Natural killer cell (primary cell): Measurements from ENCODE around the gene RPS27. TPM values are rescaled to one million over a fixed set of nuclear protein-coding genes. Genes with fewer than 3 reads are reported as not detected.

Source experiments
- ATAC-seq, 3 donors: fragments of 150-1000 bp in 2 of 3; fragments of 200-7000 bp in 1 of 3; cut with Tn5 transposase; 1 replicate in 1 of 3; 2 replicates in 2 of 3; pipeline ENCODE4 v1.10.0; 2021; ENCODE audit warnings: mild to moderate bottlenecking in 2 of 3, moderate library complexity in 2 of 3
- DNase-seq, 2 donors: peaks; one replicate each; pipeline versions ENCODE4 v3.0.0 to v3.0.0-alpha.2; 2013 to 2021; ENCODE audit warnings: mixed read lengths in 1 of 2
- H3K27ac ChIP-seq: one replicate; pipeline ENCODE4 v1.5.1; 2013; ENCODE audit warnings: mild to moderate bottlenecking, low read length
- H3K27me3 ChIP-seq: one replicate; pipeline ENCODE4 v1.6.1; 2013; ENCODE audit warnings: low read length; ENCODE audit not compliant: control insufficient read depth, insufficient read depth
- H3K36me3 ChIP-seq: one replicate; pipeline ENCODE4 v1.6.1; 2013; ENCODE audit warnings: low read length; ENCODE audit not compliant: control insufficient read depth, insufficient read depth
- H3K4me1 ChIP-seq: one replicate; pipeline ENCODE4 v1.6.1; 2013; ENCODE audit warnings: low read length; ENCODE audit not compliant: control insufficient read depth, insufficient read depth
- H3K4me3 ChIP-seq: one replicate; pipeline ENCODE4 v1.5.1; 2013; ENCODE audit warnings: low read length
- H3K9me3 ChIP-seq: one replicate; pipeline ENCODE4 v1.6.1; 2013; ENCODE audit warnings: low read length; ENCODE audit not compliant: control insufficient read depth, insufficient read depth
- H3K27ac Mint-ChIP-seq, 2 donors: one replicate each; pipeline ENCODE4 v1.8.0; 2022; ENCODE audit warnings: mild to moderate bottlenecking in 2 of 2, mixed read lengths in 2 of 2, moderate library complexity in 1 of 2
- H3K27me3 Mint-ChIP-seq, 2 donors: one replicate each; pipeline ENCODE4 v1.8.0; 2022; ENCODE audit warnings: low read depth in 2 of 2, mixed read lengths in 2 of 2
- H3K36me3 Mint-ChIP-seq: one replicate; pipeline ENCODE4 v1.8.0; 2022; ENCODE audit warnings: mixed read lengths
- H3K4me1 Mint-ChIP-seq, 2 donors: one replicate each; pipeline ENCODE4 v1.8.0; 2022; ENCODE audit warnings: mixed read lengths in 2 of 2
- H3K4me3 Mint-ChIP-seq: one replicate; pipeline ENCODE4 v1.8.0; 2022; ENCODE audit warnings: mild to moderate bottlenecking, moderate library complexity, mixed read lengths
- H3K9me3 Mint-ChIP-seq, 2 donors: one replicate each; pipeline ENCODE4 v1.8.0; 2022; ENCODE audit warnings: mixed read lengths in 2 of 2
- CTCF ChIP-seq: fragments of 200-600 bp; IDR thresholded peaks from one replicate; pipeline ENCODE4 v1.8.0; 2022; ENCODE audit warnings: antibody characterized with exemption
- WGBS: methylation state at CpG from one replicate; pipeline ENCODE4 v1.1.7; 2013; ENCODE audit warnings: missing lambda C conversion rate; ENCODE audit not compliant: insufficient coverage; 5-methylcytosine and 5-hydroxymethylcytosine counted together
- intact Hi-C: fragments of 100-400 bp; cut with micrococcal nuclease; formaldehyde crosslinking; loops from one replicate; pipeline ENCODE4 v1.14.2; 2022
- total RNA-seq, 4 donors: library from RNA; stranded (reverse); fragments of 120-200 nt in 1 of 4; gene quantifications; one replicate each; pipeline versions ENCODE4 v1.2.3 to v1.2.4, GENCODE V29; 2013 to 2022

RPS27 gene
- total RNA-seq, 3 donors from 2014 or later (not counting 1 experiment from before 2014, with no cell fraction given) = 2,073 to 2,763 (median 2,323) TPM

DNA sequence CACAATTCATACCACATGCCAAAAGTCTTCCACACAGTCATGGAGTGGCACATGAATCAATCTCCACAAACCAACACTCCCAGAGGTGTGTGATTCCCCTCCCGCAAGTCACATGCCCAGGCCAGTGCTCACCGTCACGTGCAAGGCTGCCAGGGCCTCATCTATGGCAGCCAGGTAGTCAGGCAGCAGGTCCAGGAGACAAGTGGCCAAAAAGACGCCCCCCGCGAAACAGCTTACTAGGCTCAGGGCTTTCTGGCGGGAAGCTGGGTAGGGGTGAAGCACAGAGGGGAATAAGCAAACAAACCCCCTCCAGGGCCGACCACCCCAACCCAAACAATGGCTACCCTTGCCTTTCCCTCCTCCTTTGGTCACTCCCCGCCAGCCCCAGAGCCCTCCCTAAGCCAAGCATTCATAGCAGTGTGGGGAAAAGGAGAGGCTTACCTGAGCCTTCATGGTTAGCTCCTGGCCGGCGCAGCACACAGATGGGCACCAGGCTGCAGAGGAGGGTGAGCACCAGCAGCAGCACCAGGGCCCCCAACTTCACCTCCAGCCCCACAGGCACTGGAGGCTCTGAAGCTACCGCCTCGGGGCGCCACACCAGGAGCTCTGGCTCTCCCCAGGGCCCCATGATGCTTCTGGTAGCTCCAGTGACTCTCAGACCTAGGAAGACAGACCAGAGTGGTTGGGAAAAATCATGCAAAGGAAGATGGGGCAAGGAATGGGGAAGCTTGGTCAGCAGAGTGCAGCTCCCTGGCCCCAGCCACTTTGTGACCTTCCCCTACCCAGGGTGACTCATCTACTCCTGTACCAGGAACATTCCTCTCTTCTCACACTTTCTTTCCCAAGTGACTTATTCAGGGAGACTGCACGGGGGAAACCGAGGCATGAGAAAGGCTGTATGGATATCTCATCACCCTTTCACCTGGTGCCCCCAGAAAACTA, 28.2 kb upstream of the RPS27 start:
- peak overlapping the region; percentile 79 for H3K27ac ChIP-seq
- 66% methylated on average over 14 of the region's 16 CpGs for WGBS
- TF ChIP-seq CTCF = no peak
- intact Hi-C loops = loop anchor here (10.0 kb wide), 1 partner anchor 262 kb away; the partner anchor contains the start of gene UBAP2L
- Mint-ChIP-seq H3K9me3 (no peaks in the 10 kb centered on the region), H3K36me3 (no peaks in the 10 kb centered on the region), H3K27ac (peak overlapping the region; percentile 91 to 92), H3K4me3 (peak overlapping the region; percentile 89), H3K27me3 (no peaks in the 10 kb centered on the region), H3K4me1 (peaks cover 48 to 71% of the 10 kb centered on the region in 2 donors)
- H3K4me1 ChIP-seq = peaks cover 39% of the 10 kb centered on the region
- H3K9me3 ChIP-seq = no peaks in the 10 kb centered on the region
- no peak for ATAC-seq
- H3K27me3 ChIP-seq = no peaks in the 10 kb centered on the region
- peak overlapping the region; percentile 91 for H3K4me3 ChIP-seq
- DNase-seq = peak in 1 of 2 donors; percentile 40
- H3K36me3 ChIP-seq = peaks cover 6% of the 10 kb centered on the region

DNA sequence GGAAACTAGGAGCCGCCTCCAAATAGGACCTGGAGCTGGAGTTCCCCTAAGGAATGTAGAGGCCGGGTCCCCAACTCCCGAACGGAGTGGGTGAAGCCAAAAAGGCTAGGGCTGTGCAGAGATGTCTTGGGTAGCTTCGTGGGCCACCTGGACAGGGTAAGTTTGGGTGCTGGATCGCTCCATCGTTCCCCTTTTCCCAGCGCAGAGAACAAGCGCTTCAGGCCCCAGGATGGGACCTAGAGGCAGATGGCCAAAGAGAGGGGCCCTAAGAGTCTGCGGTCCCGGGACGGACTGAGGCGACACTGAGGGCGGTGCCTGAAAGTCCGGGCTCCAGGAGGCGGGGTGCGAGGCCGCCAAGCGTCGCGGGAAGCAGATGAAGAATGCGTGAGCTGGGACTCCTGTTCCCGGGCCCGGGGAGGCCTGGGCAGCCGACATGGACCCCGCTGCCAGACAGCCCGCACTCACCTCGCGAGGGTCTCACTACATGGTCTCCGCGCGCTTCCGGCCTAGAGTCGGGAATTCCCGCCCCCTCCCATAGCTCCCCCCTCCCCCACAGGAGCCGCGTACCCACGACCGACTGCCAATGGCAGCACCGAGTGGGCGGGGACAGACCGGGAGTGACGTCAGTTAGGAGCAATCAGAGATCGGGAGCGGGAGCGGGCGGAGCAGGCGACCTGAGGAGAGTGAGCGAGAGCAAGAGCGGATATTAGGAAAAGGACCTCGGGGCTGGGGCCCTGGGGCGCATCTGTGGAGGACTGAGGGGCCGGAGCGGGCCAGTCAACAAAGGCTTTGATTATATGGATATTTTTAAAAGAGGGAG, 27.3 kb upstream of the RPS27 start, which contains the start of gene SLC39A1:
Gene SLC39A1 (minus strand): TSS at position 508 of the 820 bp plus-strand sequence. CDS start 822 bp downstream, outside the sequence.
- Mint-ChIP-seq H3K36me3 (no peaks in the 10 kb centered on the region), H3K27me3 (no peaks in the 10 kb centered on the region), H3K27ac (peak within 1 kb of the TSS; percentile 91 to 92), H3K4me3 (peak within 1 kb of the TSS; percentile 89), H3K9me3 (no peaks in the 10 kb centered on the region), H3K4me1 (peaks cover 51 to 72% of the 10 kb centered on the region in 2 donors)
- peak within 1 kb of the TSS; percentile 91 for H3K4me3 ChIP-seq
- H3K9me3 ChIP-seq = no peaks in the 10 kb centered on the region
- H3K4me1 ChIP-seq = peaks cover 43% of the 10 kb centered on the region
- intact Hi-C loops = loop anchor here (10.0 kb wide), 1 partner anchor 262 kb away; the partner anchor contains the start of gene UBAP2L
- no peak for TF ChIP-seq CTCF
- H3K27me3 ChIP-seq = no peaks in the 10 kb centered on the region
- 1% methylated on average over 54 of the region's 54 CpGs for WGBS
- peaks cover 6% of the 10 kb centered on the region for H3K36me3 ChIP-seq
- peak; percentile 55 to 69 (median 57) for ATAC-seq
- DNase-seq = peak; percentile 92 to 97
- peak within 1 kb of the TSS; percentile 79 for H3K27ac ChIP-seq

DNA sequence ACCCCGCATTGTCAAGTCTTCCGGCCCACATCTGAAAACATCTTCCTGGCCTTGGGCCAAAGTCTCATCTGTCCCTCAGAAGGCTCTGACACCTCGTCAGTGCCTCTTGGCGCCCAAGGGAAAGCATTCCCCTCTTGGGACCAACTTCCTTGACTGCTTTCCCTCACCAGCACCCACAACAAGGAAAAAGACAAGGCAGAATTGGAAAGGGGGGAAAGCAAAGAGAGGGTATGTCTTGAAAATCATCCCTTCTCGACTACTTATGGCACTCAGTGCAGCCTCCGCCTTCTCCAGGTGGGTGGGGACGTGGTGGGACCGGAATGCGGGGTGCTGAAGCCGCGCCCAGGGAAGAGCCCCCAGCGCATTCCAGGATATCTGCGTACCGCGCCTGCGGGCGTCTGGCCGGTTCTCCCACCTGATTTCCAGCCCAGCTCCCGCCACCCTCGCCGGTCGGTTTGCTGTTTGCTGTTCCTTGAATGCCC, 26.7 kb upstream of the RPS27 start:
- DNase-seq = no peak
- H3K4me1 ChIP-seq = peaks cover 45% of the 10 kb centered on the region
- WGBS = 4% methylated on average over 22 of the region's 22 CpGs
- Mint-ChIP-seq H3K27me3 (no peaks in the 10 kb centered on the region), H3K4me3 (peak overlapping the region; percentile 89), H3K36me3 (no peaks in the 10 kb centered on the region), H3K4me1 (peaks cover 50 to 72% of the 10 kb centered on the region in 2 donors), H3K27ac (peak overlapping the region; percentile 91 to 92), H3K9me3 (no peaks in the 10 kb centered on the region)
- ATAC-seq = no peak
- no peaks in the 10 kb centered on the region for H3K27me3 ChIP-seq
- intact Hi-C loops = loop anchor here (10.0 kb wide), 1 partner anchor 261 kb away; the partner anchor contains the start of gene UBAP2L
- TF ChIP-seq CTCF = no peak
- peaks cover 6% of the 10 kb centered on the region for H3K36me3 ChIP-seq
- peak overlapping the region; percentile 79 for H3K27ac ChIP-seq
- peak overlapping the region; percentile 91 for H3K4me3 ChIP-seq
- H3K9me3 ChIP-seq = no peaks in the 10 kb centered on the region
